PC-3 (cell line): ENCODE results near the gene ACRV1.

Experiments used
- CTCF ChIP-seq: fragments of 300-600 bp; sonication (generic); conservative IDR thresholded peaks from 2 replicates; pipeline ENCODE4 v1.5.1; 2017; ENCODE audit warnings: antibody characterized with exemption, low read depth, mild to moderate bottlenecking, low read length
- EZH2 ChIP-seq: fragments of 300-600 bp; sonication (generic); IDR thresholded peaks from one replicate; pipeline ENCODE4 v1.6.1; 2017; ENCODE audit warnings: antibody characterized with exemption, mild to moderate bottlenecking, low read length; ENCODE audit not compliant: unreplicated experiment
- EZH2phosphoT487 ChIP-seq: fragments of 300-600 bp; sonication (generic); IDR thresholded peaks from 2 replicates; pipeline ENCODE4 v1.6.1; 2018; ENCODE audit warnings: mild to moderate bottlenecking, antibody characterized with exemption, low read length, borderline replicate concordance

- TF ChIP-seq CTCF (no peak), EZH2phosphoT487 (no peak), EZH2 (no peak)
Observed at GRCh38 chr11:125688632-125689031, 8.0 kb upstream of the ACRV1 start.
